Heart right ventricle (tissue), 16 donors: ENCODE results near the gene YIF1A. TPM values are rescaled to one million over a fixed set of nuclear protein-coding genes. Genes with fewer than 3 reads are reported as not detected.

Experiments used
- ATAC-seq, 8 donors: fragments of 200-7000 bp; cut with Tn5 transposase; one replicate each; pipeline ENCODE4 v1.9.1; 2020; ENCODE audit warnings: mild to moderate bottlenecking in 8 of 8, moderate library complexity in 8 of 8, moderate number of reproducible peaks in 1 of 8
- DNase-seq, 2 donors: peaks; one replicate each; pipeline ENCODE4 v3.0.0-alpha.2; 2020
- H3K27ac ChIP-seq, 10 donors: fragments of 200-600 bp; sonication (generic) in 2 of 10; one replicate each; pipeline versions ENCODE4 v1.5.0 to v1.8.0; 2020 to 2022; ENCODE audit warnings: mild to moderate bottlenecking in 3 of 10
- H3K27me3 ChIP-seq, 7 donors: fragments of 200-600 bp; one replicate each; pipeline ENCODE4 v1.8.0; 2021 to 2022; ENCODE audit warnings: mild to moderate bottlenecking in 2 of 7
- H3K36me3 ChIP-seq, 9 donors: fragments of 200-600 bp; sonication (generic) in 1 of 9; one replicate each; pipeline versions ENCODE4 v1.5.0 to v1.8.0; 2020 to 2022; ENCODE audit warnings: mild to moderate bottlenecking in 2 of 9
- H3K4me1 ChIP-seq, 9 donors: fragments of 200-600 bp; sonication (generic) in 1 of 9; one replicate each; pipeline versions ENCODE4 v1.5.0 to v1.8.0; 2020 to 2022; ENCODE audit warnings: mild to moderate bottlenecking in 4 of 9
- H3K4me3 ChIP-seq, 10 donors: fragments of 200-600 bp; sonication (generic) in 2 of 10; one replicate each; pipeline versions ENCODE4 v1.5.0 to v1.8.0; 2020 to 2022; ENCODE audit warnings: mild to moderate bottlenecking in 7 of 10, moderate library complexity in 2 of 10
- H3K9me3 ChIP-seq, 11 donors: fragments of 200-600 bp in 10 of 11; sonication (generic) in 2 of 11; one replicate each; pipeline versions ENCODE4 v1.5.0 to v1.8.0; 2013 to 2022; ENCODE audit warnings: mild to moderate bottlenecking in 2 of 11, control low read depth in 1 of 11, moderate library complexity in 1 of 11
- WGBS, 2 donors: extraction: QIAGEN DNeasy Blood & Tissue Kit; methylation state at CpG; one replicate each; pipeline ENCODE4 v1.1.7; 2013; ENCODE audit warnings: inconsistent platforms in 1 of 2; 5-methylcytosine and 5-hydroxymethylcytosine counted together
- intact Hi-C, 10 donors: fragments of 100-400 bp; cut with DNase I; formaldehyde crosslinking; loops; one replicate each; pipeline versions ENCODE4 v1.11.1 to v1.14.2; 2022
- polyA plus RNA-seq, 2 donors: library from polyadenylated mRNA; stranded (reverse); fragments of 200-250 nt; gene quantifications; one replicate each; pipeline ENCODE4 v1.2.3, GENCODE V29; 2013
- total RNA-seq, 10 donors: library from RNA; stranded (reverse); fragmentation: NEBNext Ultra II Directional in 3 of 10; extraction: Animal tissue kit (Norgen Biotek cat#: 25700) in 3 of 10; gene quantifications; one replicate each; pipeline versions ENCODE4 v1.2.1 to v1.2.4, GENCODE V29; 2021 to 2023
- TF ChIP-seq, protein P1 (sequence below), 9 donors: fragments of 200-600 bp; sonication (generic) in 2 of 9; IDR thresholded peaks; one replicate each; pipeline versions ENCODE4 v1.5.0 to v1.8.0; 2021 to 2022; ENCODE audit warnings: antibody characterized with exemption in 9 of 9, mild to moderate bottlenecking in 5 of 9, moderate library complexity in 1 of 9
- donor health status: Arrhythmogenic right ventricular cardiomyopathy.
- donor health status: ischemic (EF 13 %, LVEDD 7.1; RV severe dilation, severe dysfunction).
- donor health status: healthy with polysubstance abuse.
- donor health status: DM: no; HTN: yes; CAD: no.
- donor health status: DM: no; HTN: no; CAD: no.
- donor health status: ischemic (EF 25% LVEDD 6.9; RV normal size, moderate dysfunction).
- donor health status: ischemic (EF 25% LVEDD 5.7; RV mildly dilated, moderate dysfunction).
- donor health status: healthy.
- donor health status: DM: yes; HTN: yes; CAD: no.
- donor health status: Ischemic cardiomyopathy.
- donor health status: ischemic (EF 35%, LVEDD 5.7; RV mildly dilated, moderate dysfunction).
- donor health status: nonischemic (EF 11% LVEDD 7.7; RV severe dilation, severe dysfunction).
- donor health status: DM: yes; HTN: yes; CAD: no.
- donor health status: PGD.
- donor health status: ischemic (EF 29% LVEDD 5.4; RV normal size, mild dysfunction).
- donor health status: nonischemic (EF 23%, LVEDD 6.1; RV moderate dilation, normal function).

The YIF1A gene
- total and polyA plus RNA-seq, 12 donors, result 38.3 to 168 (median 54.6) TPM

DNA sequence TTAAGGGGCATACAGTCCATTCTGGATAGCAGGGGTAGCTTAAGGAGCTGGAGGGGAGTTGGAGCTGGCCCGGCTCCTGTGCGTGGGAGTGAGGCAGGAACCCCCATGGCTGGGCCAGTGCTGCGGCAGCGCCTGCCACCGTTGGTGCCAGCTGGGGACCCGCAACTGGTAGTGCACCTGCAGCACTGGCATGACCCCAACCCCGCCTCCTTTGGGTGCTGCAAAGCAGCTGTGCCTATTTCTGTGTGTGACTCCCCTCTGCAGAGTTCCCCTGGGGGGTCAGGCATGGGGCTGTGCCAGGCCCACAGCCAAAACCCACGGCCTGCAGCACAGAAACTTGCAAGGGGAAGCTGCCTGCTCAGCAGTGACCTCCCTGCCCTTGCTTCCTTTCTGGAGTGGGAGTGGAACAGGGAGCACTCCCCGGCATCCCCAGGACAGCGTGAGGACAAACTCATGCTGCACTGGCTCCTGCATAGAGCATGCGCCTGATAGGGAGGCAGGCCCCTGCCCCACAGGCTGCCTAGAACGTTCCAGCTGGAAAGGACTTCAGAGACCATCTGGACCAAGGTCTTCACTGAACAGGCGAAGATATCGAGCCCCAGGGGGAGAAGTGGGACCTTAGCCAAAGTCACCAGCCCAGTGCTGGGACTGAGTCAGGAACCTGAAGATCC is 46.7 kb downstream of the YIF1A start:
- TF ChIP-seq, protein P1, sequence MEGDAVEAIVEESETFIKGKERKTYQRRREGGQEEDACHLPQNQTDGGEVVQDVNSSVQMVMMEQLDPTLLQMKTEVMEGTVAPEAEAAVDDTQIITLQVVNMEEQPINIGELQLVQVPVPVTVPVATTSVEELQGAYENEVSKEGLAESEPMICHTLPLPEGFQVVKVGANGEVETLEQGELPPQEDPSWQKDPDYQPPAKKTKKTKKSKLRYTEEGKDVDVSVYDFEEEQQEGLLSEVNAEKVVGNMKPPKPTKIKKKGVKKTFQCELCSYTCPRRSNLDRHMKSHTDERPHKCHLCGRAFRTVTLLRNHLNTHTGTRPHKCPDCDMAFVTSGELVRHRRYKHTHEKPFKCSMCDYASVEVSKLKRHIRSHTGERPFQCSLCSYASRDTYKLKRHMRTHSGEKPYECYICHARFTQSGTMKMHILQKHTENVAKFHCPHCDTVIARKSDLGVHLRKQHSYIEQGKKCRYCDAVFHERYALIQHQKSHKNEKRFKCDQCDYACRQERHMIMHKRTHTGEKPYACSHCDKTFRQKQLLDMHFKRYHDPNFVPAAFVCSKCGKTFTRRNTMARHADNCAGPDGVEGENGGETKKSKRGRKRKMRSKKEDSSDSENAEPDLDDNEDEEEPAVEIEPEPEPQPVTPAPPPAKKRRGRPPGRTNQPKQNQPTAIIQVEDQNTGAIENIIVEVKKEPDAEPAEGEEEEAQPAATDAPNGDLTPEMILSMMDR (IDR thresholded peaks at IDR 0.05), result no peak
- peak in 5 of 8 donors; percentile 25 to 56 (median 46) for ATAC-seq
- Histone ChIP-seq H3K9me3 (no peaks in the 10 kb centered on the region), H3K27ac (no peak overlapping the region), H3K4me3 (no peak overlapping the region), H3K4me1 (peaks cover 0 to 11% (median 3%) of the 10 kb centered on the region in 9 donors), H3K36me3 (peaks cover 0 to 86% (median 33%) of the 10 kb centered on the region in 9 donors), H3K27me3 (no peaks in the 10 kb centered on the region)
- WGBS, 2 donors, result 69% methylated on average over 14 of the region's 14 CpGs
- intact Hi-C loops, result loop anchor here in 1 of 10 donors (5.0 kb wide), 1 partner anchor 50 kb away; no protein-coding TSS in a partner anchor
- no peak for DNase-seq

DNA sequence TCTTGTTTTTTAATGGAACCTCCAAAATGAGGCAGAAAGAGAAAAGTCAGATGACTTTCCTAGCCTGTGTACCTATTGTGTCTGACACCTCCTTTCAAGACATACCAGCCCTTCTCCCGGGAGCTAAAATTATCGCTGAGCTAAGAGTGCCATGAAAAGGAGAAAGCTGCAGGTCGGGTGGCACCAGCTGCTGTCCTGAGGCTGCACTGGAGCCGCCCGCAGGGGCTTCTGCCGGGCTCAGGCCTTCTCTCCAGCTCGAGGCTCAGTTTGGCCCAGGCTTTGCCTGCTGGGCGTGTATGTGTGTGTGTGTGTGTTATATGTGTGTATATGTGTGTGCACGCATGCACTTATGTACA is 48.2 kb downstream of the YIF1A start:
- ATAC-seq, result no peak

DNA sequence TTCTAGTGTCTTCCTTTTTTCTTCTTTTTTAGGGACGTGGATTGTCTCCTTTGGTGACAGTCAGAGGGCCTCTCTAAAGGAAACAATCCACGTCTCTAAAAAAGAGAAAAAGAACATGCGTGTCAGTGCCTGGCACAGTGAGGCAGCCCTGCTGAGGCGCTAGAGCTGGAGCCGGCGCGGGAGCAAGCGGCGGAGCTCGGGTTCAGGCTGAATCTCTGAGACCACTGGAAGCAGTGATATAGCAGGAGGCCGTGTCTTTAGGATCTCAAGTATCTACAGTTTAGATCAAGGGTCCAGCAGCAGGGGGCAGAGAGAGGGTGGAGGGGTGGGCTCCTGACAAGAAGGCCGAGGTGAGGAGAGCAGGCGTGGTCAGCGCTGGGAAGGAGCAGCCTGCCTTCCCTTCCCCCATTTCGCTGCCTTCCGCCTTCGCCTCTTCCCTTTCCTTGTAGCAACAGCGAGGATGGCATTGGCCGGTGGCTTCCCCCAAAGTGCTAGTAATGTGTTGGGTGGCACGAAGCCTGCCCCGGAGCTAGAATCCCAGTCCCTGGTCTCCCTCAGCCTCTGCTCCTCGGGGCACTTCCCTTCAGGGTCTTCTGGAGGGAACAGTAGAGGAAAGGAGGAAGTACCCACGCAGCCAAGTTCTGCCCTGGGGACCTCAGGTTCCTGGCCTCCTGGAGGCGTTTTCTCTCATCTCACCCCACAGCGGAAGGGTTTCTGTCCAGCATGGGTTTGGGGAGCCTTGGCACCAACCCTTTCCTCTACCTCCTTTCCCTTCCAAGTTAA is 48.8 kb downstream of the YIF1A start:
- no peaks in the 10 kb centered on the region for H3K9me3 ChIP-seq
- no peak overlapping the region for H3K4me3 ChIP-seq
- intact Hi-C loops, result loop anchor here in 1 of 10 donors (5.0 kb wide), 1 partner anchor 48 kb away; no protein-coding TSS in a partner anchor
- no peak overlapping the region for H3K27ac ChIP-seq
- TF ChIP-seq, protein P1 (IDR thresholded peaks at IDR 0.05), result no peak
- DNase-seq, result no peak
- WGBS, 2 donors, result 87% methylated on average over 25 of the region's 25 CpGs
- no peak for ATAC-seq
- peaks cover 0 to 11% (median 3%) of the 10 kb centered on the region in 9 donors for H3K4me1 ChIP-seq
- no peaks in the 10 kb centered on the region for H3K27me3 ChIP-seq
- peaks cover 0 to 100% (median 43%) of the 10 kb centered on the region in 9 donors for H3K36me3 ChIP-seq

More for the DNA sequence above, 48.2 kb downstream of the YIF1A start:
- WGBS, 2 donors, result 88 to 94% methylated on average over 9 of the region's 9 CpGs
- Histone ChIP-seq H3K9me3 (no peaks in the 10 kb centered on the region), H3K4me1 (peaks cover 0 to 11% (median 3%) of the 10 kb centered on the region in 9 donors), H3K27ac (no peak overlapping the region), H3K27me3 (no peaks in the 10 kb centered on the region), H3K4me3 (no peak overlapping the region), H3K36me3 (peaks cover 0 to 97% (median 39%) of the 10 kb centered on the region in 9 donors)
- TF ChIP-seq, protein P1 (IDR thresholded peaks at IDR 0.05), result no peak
- DNase-seq, result no peak
- intact Hi-C loops, result loop anchor here in 1 of 10 donors (5.0 kb wide), 1 partner anchor 48 kb away; no protein-coding TSS in a partner anchor

DNA sequence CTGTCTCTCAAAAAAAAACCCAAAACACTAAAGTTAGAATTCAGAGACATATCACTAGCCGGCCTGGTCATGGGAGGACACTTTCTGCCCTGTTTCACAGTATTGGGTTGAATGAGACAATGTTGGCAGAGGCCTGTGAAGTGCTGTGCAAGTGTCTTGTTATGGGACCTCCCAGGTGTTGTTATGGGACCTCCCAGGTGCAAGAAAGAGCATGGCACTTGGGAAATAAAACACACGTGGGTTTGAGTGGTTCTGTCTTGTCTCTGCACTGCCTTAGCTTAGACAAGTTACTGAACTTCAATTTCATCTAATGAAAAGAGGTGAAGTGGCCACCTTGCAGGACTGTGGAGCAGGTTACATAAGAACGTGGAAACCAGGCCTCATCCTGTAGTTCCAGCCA is 49.4 kb downstream of the YIF1A start:
- H3K36me3 ChIP-seq, result peaks cover 0 to 100% (median 50%) of the 10 kb centered on the region in 9 donors
- intact Hi-C loops, result no loop called here
- TF ChIP-seq, protein P1 (IDR thresholded peaks at IDR 0.05), result no peak

More for the DNA sequence above, 49.4 kb downstream of the YIF1A start:
- ATAC-seq (no peak), DNase-seq (no peak)
- Histone ChIP-seq H3K4me1 (peaks cover 0 to 11% (median 3%) of the 10 kb centered on the region in 9 donors), H3K9me3 (no peaks in the 10 kb centered on the region), H3K27me3 (no peaks in the 10 kb centered on the region), H3K4me3 (no peak overlapping the region), H3K27ac (no peak overlapping the region)
- 84 to 86% methylated on average over 3 of the region's 3 CpGs for WGBS, 2 donors
